ENCODE results near the gene UNC5C. TPM values are rescaled to one million over a fixed set of nuclear protein-coding genes. Genes with fewer than 3 reads are reported as not detected.

UNC5C gene
- total RNA-seq, 2 experiments from 2014 or later = not detected

DNA sequence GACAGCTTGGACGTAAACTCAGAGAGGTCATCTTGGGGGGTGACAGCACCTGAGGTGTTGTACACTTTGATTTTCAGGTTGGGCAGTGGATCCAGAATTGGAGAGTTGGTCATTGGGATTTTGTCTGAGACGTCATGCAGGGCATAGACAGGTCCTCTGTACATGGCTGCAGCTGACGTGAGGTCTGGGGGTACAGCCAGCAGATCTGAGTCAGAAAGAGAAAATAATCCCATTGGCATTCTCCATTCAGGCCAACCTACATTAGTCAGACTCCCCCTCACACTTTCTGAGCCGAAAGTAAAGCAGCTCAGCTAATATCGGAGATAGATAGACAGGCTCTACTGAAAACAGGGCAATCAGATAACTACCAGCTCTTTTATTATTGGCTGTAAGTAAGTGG lies 329.7 kb downstream of the UNC5C start:
- no peaks in the 10 kb centered on the region for H3K9me3 Mint-ChIP-seq
- H3K4me3 Mint-ChIP-seq = no peak overlapping the region
- CTCF ChIA-PET = no interaction called here
- no peak overlapping the region for H3K27ac Mint-ChIP-seq
- H3K4me1 Mint-ChIP-seq (ENCODE audit: low read depth) = no peaks in the 10 kb centered on the region
- DNase-seq = no peak
- intact Hi-C loops (cut with micrococcal nuclease) = no loop called here
- peaks cover 2% of the 10 kb centered on the region for H3K27me3 Mint-ChIP-seq (ENCODE audit: low read depth)
- no peaks in the 10 kb centered on the region for H3K36me3 Mint-ChIP-seq (ENCODE audit: low read depth)

DNA sequence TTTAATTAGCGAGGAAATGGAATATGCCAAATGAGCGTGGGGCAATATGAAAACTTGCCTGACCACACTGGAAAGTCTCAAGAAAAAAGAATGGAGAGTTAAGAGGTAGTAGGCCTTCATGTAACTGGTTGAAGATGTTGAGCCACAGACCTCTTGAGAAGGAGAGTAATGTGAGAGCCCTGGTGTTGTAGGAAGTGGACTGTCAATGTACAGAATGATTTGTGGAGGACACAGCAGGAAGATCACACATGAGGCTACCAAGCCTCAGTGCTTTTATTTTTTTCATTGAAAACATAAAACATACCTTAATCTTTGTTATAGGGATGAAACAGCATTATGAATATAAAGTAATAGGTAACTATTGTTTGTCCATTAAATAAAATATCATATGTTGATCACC lies 331.6 kb downstream of the UNC5C start:
- H3K27ac Mint-ChIP-seq = no peak overlapping the region
- DNase-seq = no peak
- CTCF ChIA-PET = no interaction called here
- peaks cover 2% of the 10 kb centered on the region for H3K27me3 Mint-ChIP-seq (ENCODE audit: low read depth)
- H3K4me3 Mint-ChIP-seq = no peak overlapping the region
- intact Hi-C loops (cut with micrococcal nuclease) = no loop called here
- H3K4me1 Mint-ChIP-seq (ENCODE audit: low read depth) = no peaks in the 10 kb centered on the region
- H3K36me3 Mint-ChIP-seq (ENCODE audit: low read depth) = no peaks in the 10 kb centered on the region
- H3K9me3 Mint-ChIP-seq = no peaks in the 10 kb centered on the region

GRCh38 chr4:95216636-95217035 lies 332.1 kb downstream of the UNC5C start:
- DNase-seq = no peak
- intact Hi-C loops (cut with micrococcal nuclease) = no loop called here
- CTCF ChIA-PET = no interaction called here

DNA sequence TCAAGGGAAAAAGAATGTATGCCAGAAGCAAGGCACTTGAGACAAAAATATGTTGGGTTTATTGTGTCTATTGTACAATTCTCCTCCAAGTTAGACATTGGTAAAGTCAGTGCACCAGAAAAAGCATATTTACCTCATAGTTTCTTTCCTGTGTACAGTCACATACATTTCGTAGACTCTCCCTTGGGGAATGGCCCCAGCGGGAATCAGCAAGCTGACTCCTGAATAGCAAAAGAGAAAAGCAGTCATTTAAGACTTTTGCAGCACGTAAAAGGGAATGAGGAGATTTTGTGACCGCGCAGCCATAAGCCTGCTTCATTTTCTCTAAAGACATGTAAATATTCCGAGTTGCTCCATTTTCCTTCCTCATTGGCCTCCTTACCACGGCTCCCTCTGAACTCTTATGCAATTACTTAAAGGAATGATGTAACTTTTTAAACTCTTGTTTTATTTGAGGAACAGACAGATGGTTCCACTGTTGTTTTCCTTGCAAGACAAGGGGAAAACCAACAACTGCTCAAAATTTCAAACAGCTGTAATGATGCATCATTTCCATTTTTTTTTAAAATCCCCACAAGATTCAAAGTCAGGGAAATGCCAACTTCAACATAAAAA lies 332.7 kb downstream of the UNC5C start:
- Mint-ChIP-seq H3K4me3 (no peak overlapping the region), H3K9me3 (no peaks in the 10 kb centered on the region), H3K36me3 (ENCODE audit: low read depth) (no peaks in the 10 kb centered on the region), H3K27me3 (ENCODE audit: low read depth) (peaks cover 2% of the 10 kb centered on the region), H3K4me1 (ENCODE audit: low read depth) (no peaks in the 10 kb centered on the region), H3K27ac (no peak overlapping the region)
- no peak for DNase-seq
- CTCF ChIA-PET = no interaction called here
- intact Hi-C loops (cut with micrococcal nuclease) = no loop called here

More at GRCh38 chr4:95216636-95217035, 332.1 kb downstream of the UNC5C start:
- Mint-ChIP-seq H3K4me3 (no peak overlapping the region), H3K36me3 (ENCODE audit: low read depth) (no peaks in the 10 kb centered on the region), H3K27me3 (ENCODE audit: low read depth) (peaks cover 2% of the 10 kb centered on the region), H3K4me1 (ENCODE audit: low read depth) (no peaks in the 10 kb centered on the region), H3K9me3 (no peaks in the 10 kb centered on the region), H3K27ac (no peak overlapping the region)

DNA sequence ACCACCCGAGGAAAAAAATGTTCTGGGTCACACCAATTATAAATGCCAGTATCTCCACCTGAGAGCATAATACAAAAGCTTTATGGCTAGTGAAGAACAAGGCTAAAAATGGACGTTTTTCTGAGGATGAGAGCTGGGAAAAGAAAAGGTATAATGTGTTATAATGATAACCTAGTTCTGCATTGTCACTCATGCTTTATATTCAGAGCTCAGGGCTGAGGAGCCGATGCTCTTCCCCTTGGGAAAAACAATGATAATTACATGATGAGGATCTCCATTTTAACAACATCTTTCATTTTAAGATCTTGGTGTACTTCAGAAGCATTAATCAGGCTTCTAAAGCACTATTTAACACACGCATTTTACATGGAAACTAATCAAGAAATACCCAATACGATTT lies 333.7 kb downstream of the UNC5C start:
- Mint-ChIP-seq H3K27me3 (ENCODE audit: low read depth) (peaks cover 2% of the 10 kb centered on the region), H3K36me3 (ENCODE audit: low read depth) (no peaks in the 10 kb centered on the region), H3K27ac (no peak overlapping the region), H3K4me3 (no peak overlapping the region), H3K4me1 (ENCODE audit: low read depth) (no peaks in the 10 kb centered on the region), H3K9me3 (no peaks in the 10 kb centered on the region)
- no peak for DNase-seq
- CTCF ChIA-PET = interaction anchor here (0.6 to 1.3 kb wide), 2 partner anchors 37 to 874 kb away, joined by 4 to 7 read pairs; no protein-coding TSS in a partner anchor
- intact Hi-C loops (cut with micrococcal nuclease) = no loop called here

DNA sequence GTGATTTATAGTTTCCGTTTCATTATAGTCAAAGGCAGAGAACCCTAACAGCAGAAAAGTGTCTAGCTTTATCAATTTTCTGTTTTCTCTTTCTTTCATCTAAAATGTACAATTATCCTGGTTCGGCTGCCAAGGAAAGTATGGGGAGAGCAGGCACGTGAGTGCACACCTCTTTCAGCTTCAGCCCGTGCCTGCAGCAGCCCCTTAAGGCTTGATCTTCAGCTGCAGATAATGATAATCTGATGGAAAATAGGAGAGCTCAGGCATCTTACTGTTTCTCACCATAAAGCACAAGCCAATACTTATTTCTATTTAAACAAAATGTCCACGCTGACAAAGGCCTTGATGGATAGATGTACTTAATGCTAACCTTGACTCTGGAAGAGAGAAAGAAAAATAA lies 334.4 kb downstream of the UNC5C start:
- CTCF ChIA-PET = interaction anchor here (1.3 kb wide), 1 partner anchor 37 kb away, joined by 4 read pairs; no protein-coding TSS in a partner anchor
- Mint-ChIP-seq H3K4me3 (no peak overlapping the region), H3K27me3 (ENCODE audit: low read depth) (peaks cover 2% of the 10 kb centered on the region), H3K9me3 (no peaks in the 10 kb centered on the region), H3K4me1 (ENCODE audit: low read depth) (no peaks in the 10 kb centered on the region), H3K27ac (no peak overlapping the region), H3K36me3 (ENCODE audit: low read depth) (no peaks in the 10 kb centered on the region)
- no peak for DNase-seq
- intact Hi-C loops (cut with micrococcal nuclease) = no loop called here

DNA sequence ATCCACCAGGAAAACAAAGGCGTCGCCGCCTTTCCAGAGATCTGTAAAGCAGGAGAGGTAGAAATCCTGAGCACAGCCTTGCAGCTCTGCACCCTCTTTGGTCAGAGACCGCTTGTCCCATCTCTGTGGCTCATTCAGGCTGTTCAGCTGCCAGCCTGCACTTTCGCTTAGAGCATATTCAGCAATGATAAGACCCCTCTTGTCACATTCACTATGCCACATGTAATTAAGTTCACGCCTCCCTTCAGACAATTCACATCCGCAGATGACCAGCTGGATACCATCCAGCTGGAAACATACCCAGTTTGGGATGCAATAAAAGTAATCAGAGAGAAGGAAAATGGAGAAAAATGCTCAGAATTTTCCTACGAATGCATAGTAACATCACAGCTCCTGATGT lies 335.4 kb downstream of the UNC5C start:
- no peak overlapping the region for H3K4me3 Mint-ChIP-seq
- H3K27ac Mint-ChIP-seq = no peak overlapping the region
- CTCF ChIA-PET = no interaction called here
- intact Hi-C loops (cut with micrococcal nuclease) = no loop called here
- no peak for DNase-seq
- H3K9me3 Mint-ChIP-seq = no peaks in the 10 kb centered on the region
- H3K4me1 Mint-ChIP-seq (ENCODE audit: low read depth) = no peaks in the 10 kb centered on the region
- peaks cover 2% of the 10 kb centered on the region for H3K27me3 Mint-ChIP-seq (ENCODE audit: low read depth)
- H3K36me3 Mint-ChIP-seq (ENCODE audit: low read depth) = no peaks in the 10 kb centered on the region

DNA sequence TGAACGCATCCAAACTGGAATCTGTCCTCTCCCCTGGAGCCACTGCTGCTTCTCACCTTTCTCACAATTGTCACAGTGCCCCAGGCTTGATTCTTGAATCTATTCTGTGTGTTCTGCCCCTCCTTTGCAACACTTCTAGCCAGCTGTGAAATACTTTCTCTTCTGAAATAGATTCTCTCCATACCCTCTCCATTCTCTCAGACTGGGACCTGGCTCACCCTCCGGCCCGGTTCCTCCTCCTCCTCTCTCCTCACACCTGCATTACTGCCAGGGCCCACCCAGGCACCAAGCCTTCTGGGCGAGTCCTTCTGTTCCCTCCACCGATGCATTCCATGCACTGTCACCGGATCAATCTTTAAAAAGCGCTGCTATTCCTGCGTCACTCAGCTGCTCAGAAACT lies 336.1 kb downstream of the UNC5C start:
- Mint-ChIP-seq H3K4me1 (ENCODE audit: low read depth) (no peaks in the 10 kb centered on the region), H3K4me3 (no peak overlapping the region), H3K36me3 (ENCODE audit: low read depth) (no peaks in the 10 kb centered on the region), H3K27ac (no peak overlapping the region), H3K9me3 (no peaks in the 10 kb centered on the region), H3K27me3 (ENCODE audit: low read depth) (peaks cover 2% of the 10 kb centered on the region)
- DNase-seq = no peak
- CTCF ChIA-PET = no interaction called here
- intact Hi-C loops (cut with micrococcal nuclease) = no loop called here

DNA sequence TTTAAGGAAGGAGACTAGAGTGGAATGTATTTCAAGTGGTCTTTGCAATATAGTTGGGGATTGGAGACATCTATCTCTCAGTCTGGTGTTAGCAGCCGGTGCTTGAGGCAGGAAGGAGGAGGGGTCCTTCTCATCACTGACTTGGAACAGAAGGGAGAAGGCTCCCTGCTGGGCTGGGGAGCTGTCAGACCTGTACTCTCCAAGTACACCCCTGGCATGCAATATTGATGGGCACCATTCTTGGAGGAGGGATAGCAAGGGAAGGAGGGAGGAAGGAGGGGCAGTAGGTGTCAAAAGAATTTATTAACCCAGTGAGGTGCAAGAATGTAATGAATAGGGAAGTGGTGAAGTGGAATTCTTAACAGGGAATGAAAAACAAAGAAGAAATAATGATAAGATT lies 338.8 kb downstream of the UNC5C start:
- CTCF ChIA-PET = no interaction called here
- H3K27me3 Mint-ChIP-seq (ENCODE audit: low read depth) = no peaks in the 10 kb centered on the region
- H3K4me1 Mint-ChIP-seq (ENCODE audit: low read depth) = no peaks in the 10 kb centered on the region
- DNase-seq = no peak
- no peaks in the 10 kb centered on the region for H3K9me3 Mint-ChIP-seq
- no peaks in the 10 kb centered on the region for H3K36me3 Mint-ChIP-seq (ENCODE audit: low read depth)
- intact Hi-C loops (cut with micrococcal nuclease) = no loop called here
- H3K27ac Mint-ChIP-seq = no peak overlapping the region
- H3K4me3 Mint-ChIP-seq = no peak overlapping the region

DNA sequence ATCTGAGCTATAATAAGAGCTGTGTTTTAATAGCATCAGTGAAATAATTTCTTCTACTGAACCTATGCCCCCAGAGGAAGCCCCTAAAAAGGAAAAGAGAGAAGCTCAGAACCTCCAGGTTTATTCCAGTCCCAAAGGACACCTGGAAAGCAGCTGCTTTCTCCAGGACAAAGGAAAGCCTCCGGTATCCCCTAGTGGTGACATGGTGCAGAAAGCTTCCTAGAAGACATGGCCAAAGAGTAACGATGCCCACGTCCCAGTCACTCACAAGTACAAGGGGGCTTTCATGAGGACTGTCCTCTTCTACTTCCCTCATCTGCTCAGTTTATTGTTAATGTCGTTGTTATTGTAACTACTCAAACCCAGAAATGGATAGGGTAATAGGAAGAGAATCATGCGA lies 343.9 kb downstream of the UNC5C start:
- Mint-ChIP-seq H3K9me3 (no peaks in the 10 kb centered on the region), H3K27me3 (ENCODE audit: low read depth) (no peaks in the 10 kb centered on the region), H3K4me1 (ENCODE audit: low read depth) (no peaks in the 10 kb centered on the region), H3K36me3 (ENCODE audit: low read depth) (no peaks in the 10 kb centered on the region), H3K4me3 (no peak overlapping the region), H3K27ac (no peak overlapping the region)
- intact Hi-C loops (cut with micrococcal nuclease) = no loop called here
- no peak for DNase-seq
- CTCF ChIA-PET = no interaction called here

GRCh38 chr4:95204267-95204844 lies 344.4 kb downstream of the UNC5C start:
- no peak overlapping the region for H3K27ac Mint-ChIP-seq
- no peaks in the 10 kb centered on the region for H3K36me3 Mint-ChIP-seq (ENCODE audit: low read depth)
- intact Hi-C loops (cut with micrococcal nuclease) = no loop called here
- CTCF ChIA-PET = no interaction called here
- H3K9me3 Mint-ChIP-seq = no peaks in the 10 kb centered on the region
- H3K4me3 Mint-ChIP-seq = no peak overlapping the region
- H3K27me3 Mint-ChIP-seq (ENCODE audit: low read depth) = no peaks in the 10 kb centered on the region
- DNase-seq = no peak
- H3K4me1 Mint-ChIP-seq (ENCODE audit: low read depth) = no peaks in the 10 kb centered on the region

DNA sequence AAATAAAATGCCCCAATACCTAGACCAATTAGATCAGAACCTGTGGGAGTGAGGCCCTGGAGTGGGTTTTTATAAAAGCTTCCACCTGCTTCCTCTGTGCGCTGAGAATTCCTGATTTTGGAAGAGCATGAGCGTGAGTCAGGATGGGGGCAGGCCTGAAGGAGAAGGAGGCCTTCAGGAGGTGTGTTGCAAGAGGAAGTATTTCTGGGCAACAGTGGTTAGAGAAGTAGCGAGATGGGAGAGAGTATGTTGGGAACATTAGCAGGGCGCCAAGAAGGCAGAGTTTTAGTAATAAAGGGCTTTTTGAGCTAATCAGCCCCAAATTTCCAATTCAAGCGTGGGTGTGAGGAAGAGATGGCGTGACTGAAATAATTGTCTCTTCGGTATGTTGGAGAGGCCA lies 349.8 kb downstream of the UNC5C start:
- H3K4me3 Mint-ChIP-seq = no peak overlapping the region
- H3K9me3 Mint-ChIP-seq = no peaks in the 10 kb centered on the region
- CTCF ChIA-PET = no interaction called here
- no peaks in the 10 kb centered on the region for H3K36me3 Mint-ChIP-seq (ENCODE audit: low read depth)
- peaks cover 6% of the 10 kb centered on the region for H3K4me1 Mint-ChIP-seq (ENCODE audit: low read depth)
- no peak overlapping the region for H3K27ac Mint-ChIP-seq
- DNase-seq = no peak
- intact Hi-C loops (cut with micrococcal nuclease) = no loop called here
- no peaks in the 10 kb centered on the region for H3K27me3 Mint-ChIP-seq (ENCODE audit: low read depth)

DNA sequence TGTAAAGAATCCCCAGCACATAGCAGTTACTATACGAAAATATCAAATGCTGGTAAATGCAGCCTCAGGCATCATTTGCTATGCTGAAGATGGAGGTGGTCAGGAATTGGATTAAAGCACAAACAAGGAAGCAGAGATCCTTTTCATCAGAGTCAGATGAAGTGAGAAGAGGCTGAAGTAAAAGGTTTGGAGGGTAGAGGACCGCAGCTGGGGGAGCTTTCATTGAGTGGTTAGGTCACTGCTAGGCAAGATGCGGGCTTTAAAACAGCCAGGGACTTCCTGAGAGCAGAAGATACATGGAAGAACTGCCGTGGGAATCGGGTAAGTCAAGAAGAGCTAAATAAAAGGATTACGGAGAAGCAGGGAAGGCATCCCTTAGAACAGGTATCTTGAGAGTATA lies 351.4 kb downstream of the UNC5C start:
- no peak overlapping the region for H3K4me3 Mint-ChIP-seq
- CTCF ChIA-PET = interaction anchor here (1.3 kb wide), 1 partner anchor 33 kb away, joined by 3 read pairs; no protein-coding TSS in a partner anchor

More for the DNA sequence above, 351.4 kb downstream of the UNC5C start:
- no peaks in the 10 kb centered on the region for H3K9me3 Mint-ChIP-seq
- no peak overlapping the region for H3K27ac Mint-ChIP-seq
- H3K36me3 Mint-ChIP-seq (ENCODE audit: low read depth) = no peaks in the 10 kb centered on the region
- no peak for DNase-seq
- no peaks in the 10 kb centered on the region for H3K27me3 Mint-ChIP-seq (ENCODE audit: low read depth)
- intact Hi-C loops (cut with micrococcal nuclease) = no loop called here
- H3K4me1 Mint-ChIP-seq (ENCODE audit: low read depth) = peaks cover 18% of the 10 kb centered on the region

All from activated naive CD4-positive, alpha-beta T cell treated with anti-CD3 and anti-CD28 coated beads for 36 hours (primary cell).